Hematopoietic multipotent progenitor cell (in vitro differentiated cells): ENCODE data around the gene KDELR3. TPM values are rescaled to one million over a fixed set of nuclear protein-coding genes. Genes with fewer than 3 reads are reported as not detected.

ENCODE experiments used
- DNase-seq, 3 donors: peaks; one replicate each; pipeline ENCODE4 v3.0.0-alpha.2; 2011 to 2015; ENCODE audit warnings: low read depth in 2 of 3, low spot score in 2 of 3
- total RNA-seq: library from RNA; depleted of rRNA; stranded (reverse); fragments of >200 nt; gene quantifications from one replicate; pipeline ENCODE4 v1.2.3, GENCODE V29; 2012

KDELR3 gene
- total RNA-seq: 1.9 TPM

GRCh38 chr22:38467904-38468442, at the start of gene KDELR3:
TSS of gene KDELR3 (plus strand) at chr22:38468096. CDS start at chr22:38468234, 138 bp downstream.
- peak in 2 of 3 donors; percentile 43 to 46 for DNase-seq

DNA sequence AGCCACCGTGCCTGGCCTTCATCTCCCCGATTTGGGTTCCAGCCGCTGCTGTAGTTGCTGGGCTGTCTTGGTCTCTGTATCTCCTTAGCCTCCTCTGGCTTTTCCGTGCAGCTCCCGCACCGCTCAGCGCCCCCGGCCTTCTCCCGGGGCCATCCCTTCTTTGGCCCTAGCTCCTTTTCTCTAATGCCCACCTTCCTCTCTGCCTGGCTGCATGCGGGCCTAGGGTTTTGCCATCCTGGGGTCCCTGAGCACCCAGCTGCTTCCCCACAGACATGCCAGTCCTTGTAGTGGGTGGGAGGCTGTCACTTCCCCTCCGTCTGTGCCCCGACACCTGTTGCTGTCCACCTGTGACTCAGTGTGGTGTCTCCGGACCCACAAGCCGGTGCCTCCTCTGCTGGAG, 49.3 kb upstream of the KDELR3 start:
- no peak for DNase-seq

DNA sequence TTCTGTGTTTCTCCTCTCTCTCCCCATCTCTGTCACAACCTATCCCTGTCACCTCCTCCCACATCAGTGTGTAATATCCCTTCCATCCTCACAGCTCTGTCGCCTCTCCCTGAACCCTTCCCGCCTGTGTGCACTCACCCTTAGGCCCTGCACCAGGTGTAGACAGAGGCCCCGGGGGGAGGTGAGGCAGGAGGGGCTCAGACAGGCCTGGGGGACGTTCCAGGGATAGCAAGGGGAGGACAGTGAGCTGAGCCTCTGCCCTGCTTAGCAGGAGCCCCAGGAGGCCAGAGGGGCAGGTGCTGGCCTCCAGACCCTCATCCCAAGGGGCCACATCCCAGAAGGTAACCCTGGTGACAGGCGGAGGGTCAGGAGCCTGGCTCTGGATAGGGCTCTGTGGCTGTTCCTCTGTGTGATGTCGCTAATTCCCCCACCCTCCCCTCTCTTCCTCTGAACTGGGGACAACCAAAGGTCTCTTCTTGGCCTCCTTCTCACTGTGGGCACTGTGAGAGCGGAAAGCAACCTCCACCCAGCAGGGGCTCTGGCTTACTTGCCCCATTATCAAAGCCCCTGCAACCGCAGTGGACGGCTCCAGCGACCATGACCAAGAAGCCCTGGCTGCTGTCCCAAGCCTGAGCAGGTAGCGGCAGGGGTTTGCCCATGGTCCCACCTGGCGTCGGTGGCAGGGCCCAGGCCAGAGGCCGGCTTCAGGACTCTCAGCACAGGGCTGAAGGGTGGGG, 48.6 kb upstream of the KDELR3 start:
- no peak for DNase-seq

GRCh38 chr22:38419858-38420160, 48.1 kb upstream of the KDELR3 start:
- no peak for DNase-seq

- DNase-seq: no peak
Measured at GRCh38 chr22:38420734-38421133, 47.2 kb upstream of the KDELR3 start.

GRCh38 chr22:38422611-38423511, 45.0 kb upstream of the KDELR3 start:
- DNase-seq: no peak

- no peak for DNase-seq
Measured at GRCh38 chr22:38423512-38424503, 44.1 kb upstream of the KDELR3 start.

GRCh38 chr22:38424525-38425080, 43.3 kb upstream of the KDELR3 start:
- no peak for DNase-seq

- no peak for DNase-seq
Measured at GRCh38 chr22:38426628-38427027, 41.3 kb upstream of the KDELR3 start.

DNA sequence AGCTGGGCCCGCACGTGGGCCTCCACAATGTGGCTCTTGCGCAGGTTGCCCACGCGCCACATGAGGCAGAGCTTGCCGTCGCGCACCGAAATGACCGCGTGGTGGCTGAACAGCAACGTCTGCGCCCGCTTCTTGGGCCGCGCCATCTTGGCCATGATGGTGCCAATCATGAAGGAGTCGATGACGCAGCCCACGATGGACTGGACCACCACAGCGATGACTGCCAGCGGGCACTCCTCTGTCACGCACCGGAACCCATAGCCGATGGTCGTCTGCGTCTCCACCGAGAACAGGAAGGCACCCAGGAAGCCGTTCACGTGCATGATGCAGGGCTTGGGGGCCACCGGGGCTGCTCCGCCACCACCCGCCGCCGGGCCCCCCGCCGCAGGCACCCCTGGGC, 40.4 kb upstream of the KDELR3 start:
- DNase-seq: no peak

- DNase-seq: no peak
Measured at GRCh38 chr22:38427940-38428339, 40.0 kb upstream of the KDELR3 start.

- DNase-seq: no peak
Measured at GRCh38 chr22:38428714-38429113, 39.2 kb upstream of the KDELR3 start.

GRCh38 chr22:38429499-38430068, 38.3 kb upstream of the KDELR3 start:
- DNase-seq: peak in 1 of 3 donors; percentile 20

DNA sequence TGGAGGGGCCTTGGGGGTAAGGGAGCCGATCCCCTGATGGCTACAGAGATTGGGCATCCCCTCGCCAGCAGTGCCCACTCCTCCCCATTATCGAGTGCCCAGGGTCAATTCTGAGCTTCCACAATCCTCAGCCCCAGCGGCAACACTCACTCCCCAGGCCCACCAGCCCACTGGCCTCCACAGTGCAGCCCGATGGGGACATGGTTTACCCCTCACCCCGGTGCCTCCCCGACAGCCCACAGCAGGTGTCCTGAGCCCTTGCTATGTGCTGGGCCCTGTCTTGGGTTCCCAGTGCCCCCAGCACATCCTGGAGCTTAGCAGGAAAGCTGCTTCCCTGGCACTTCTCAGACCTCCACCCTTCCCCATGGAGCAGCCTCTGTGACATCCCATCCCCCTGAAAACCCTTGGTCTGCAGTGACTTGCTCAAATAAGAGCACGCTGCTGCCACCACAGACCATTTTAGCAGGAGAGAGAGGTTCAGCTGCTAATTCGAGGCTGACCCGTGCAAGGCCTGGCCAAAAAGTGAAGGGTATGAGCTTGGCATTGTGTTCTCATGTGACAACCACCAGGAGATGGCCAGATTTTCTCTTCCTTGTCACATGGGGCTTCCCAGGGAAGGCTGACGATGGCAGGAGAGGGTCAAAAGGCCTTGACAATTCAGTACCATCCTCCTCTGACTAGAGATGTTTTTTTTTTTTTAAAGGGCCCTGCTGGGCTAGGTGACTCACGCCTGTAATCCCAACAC, 36.5 kb upstream of the KDELR3 start:
- DNase-seq: no peak

DNA sequence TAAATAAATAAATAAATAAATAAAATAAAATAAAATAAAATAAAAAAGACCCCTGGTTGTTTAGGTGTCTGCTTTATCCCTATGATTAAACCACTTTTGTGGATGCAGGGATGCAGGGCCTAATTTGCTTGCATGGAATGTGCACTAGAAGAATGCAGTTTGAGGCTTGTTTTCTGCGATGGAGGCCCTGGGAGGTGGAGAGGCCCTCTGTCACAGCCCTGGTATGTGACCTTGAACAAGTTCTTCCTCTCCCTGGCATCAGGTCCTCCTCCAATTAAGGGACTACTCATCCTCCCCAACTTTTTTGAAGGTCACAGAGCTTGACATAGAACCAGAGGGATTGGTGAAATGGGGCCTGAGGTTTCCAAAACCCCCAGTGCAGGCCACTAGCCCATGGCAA, 35.6 kb upstream of the KDELR3 start:
- DNase-seq: no peak

GRCh38 chr22:38433871-38434270, 34.0 kb upstream of the KDELR3 start:
- DNase-seq: no peak

GRCh38 chr22:38435010-38435409, 32.9 kb upstream of the KDELR3 start:
- DNase-seq: no peak

DNA sequence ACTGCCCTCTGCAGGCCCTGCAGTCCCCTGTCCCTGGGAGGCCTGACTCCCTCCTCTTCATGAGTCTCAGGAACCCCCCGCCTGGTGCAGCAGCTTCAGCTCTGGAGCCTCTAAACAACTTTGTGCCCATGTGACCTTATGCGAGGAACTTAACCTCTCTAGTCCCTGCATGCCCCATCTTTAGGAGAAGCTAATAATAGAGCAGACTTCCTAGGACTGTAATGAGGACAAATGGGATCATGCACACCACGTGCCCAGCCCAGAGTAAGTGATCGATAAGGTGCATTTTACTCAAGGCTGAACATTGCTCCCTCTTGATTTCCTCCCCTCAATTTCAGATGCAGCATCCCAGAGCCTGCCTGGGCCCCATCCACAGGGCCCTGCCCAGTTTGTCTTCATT, 31.9 kb upstream of the KDELR3 start:
- DNase-seq: no peak
